GM12875 (cell line): ENCODE measurements around the gene SGCD.

Experiments used
- H3K4me3 ChIP-seq: one replicate; pipeline ENCODE4 v1.5.1; 2011; ENCODE audit warnings: low read depth, low read length, control low read depth
- CTCF ChIP-seq: IDR thresholded peaks from 2 replicates; pipeline ENCODE4 v1.5.1; 2011; ENCODE audit warnings: low read depth, mild to moderate bottlenecking, control low read depth, inconsistent platforms, low read length, moderate library complexity, borderline replicate concordance; ENCODE audit not compliant: insufficient read depth

The SGCD gene

GRCh38 chr5:156378159-156378558 is 51.2 kb downstream of the SGCD start:
- TF ChIP-seq CTCF, result no peak
- H3K4me3 ChIP-seq, result no peak overlapping the region

- no peak for TF ChIP-seq CTCF
Measured at GRCh38 chr5:156379206-156379605, 52.2 kb downstream of the SGCD start.

GRCh38 chr5:156380848-156381247 is 53.9 kb downstream of the SGCD start:
- no peak for TF ChIP-seq CTCF
- H3K4me3 ChIP-seq, result no peak overlapping the region

More at GRCh38 chr5:156379206-156379605, 52.2 kb downstream of the SGCD start:
- no peak overlapping the region for H3K4me3 ChIP-seq

- no peak overlapping the region for H3K4me3 ChIP-seq
- TF ChIP-seq CTCF, result no peak
Measured at GRCh38 chr5:156383510-156384265, 56.7 kb downstream of the SGCD start.

- H3K4me3 ChIP-seq, result no peak overlapping the region
- no peak for TF ChIP-seq CTCF
Measured at GRCh38 chr5:156385416-156385815, 58.5 kb downstream of the SGCD start.

- H3K4me3 ChIP-seq, result no peak overlapping the region
- TF ChIP-seq CTCF, result no peak
Measured at GRCh38 chr5:156386976-156387375, 60.0 kb downstream of the SGCD start.

- TF ChIP-seq CTCF, result no peak
- H3K4me3 ChIP-seq, result no peak overlapping the region
Measured at GRCh38 chr5:156387391-156387790, 60.4 kb downstream of the SGCD start.
